ENCODE results near the gene ATP5ME. TPM values are rescaled to one million over a fixed set of nuclear protein-coding genes. Genes with fewer than 3 reads are reported as not detected.
"Not testable (repeated sequence)": the region's sequence is repeated elsewhere in the genome, so short reads cannot be mapped to it uniquely, and the experiment has no call there.

ATP5ME gene
- total RNA-seq, 2 donors from 2014 or later: 85.1 to 265 TPM

DNA sequence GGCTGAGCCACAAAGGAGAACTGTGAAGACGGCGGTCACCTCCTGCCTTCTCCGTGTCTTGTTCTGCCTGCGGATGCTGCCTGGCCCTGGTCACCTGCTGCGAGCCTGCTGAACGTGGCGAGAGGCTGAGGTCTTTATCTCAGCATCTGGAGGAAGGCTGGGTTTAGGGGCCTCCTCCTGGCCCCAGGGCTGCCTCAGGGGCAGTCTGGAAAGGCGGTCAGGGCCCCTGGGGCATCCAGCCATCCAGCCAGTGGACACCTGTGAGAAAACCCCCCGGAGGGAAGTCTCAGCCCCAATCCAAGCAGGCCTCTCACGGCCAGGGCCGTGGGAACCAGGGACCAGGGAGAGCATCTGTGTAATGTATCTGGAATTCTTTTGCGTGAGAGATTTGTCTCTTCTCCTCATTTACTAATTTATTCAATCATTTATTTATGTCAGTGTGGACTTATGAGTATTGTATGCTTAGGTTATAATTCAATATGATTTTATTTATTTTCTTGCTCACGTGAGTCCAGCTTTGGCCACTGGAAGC, 37.4 kb downstream of the ATP5ME start:
- Histone ChIP-seq H3K27me3 (no peaks in the 10 kb centered on the region), H3K27ac (no peak overlapping the region), H3K4me3 (no peak overlapping the region), H3K4me1 (no peaks in the 10 kb centered on the region), H3K36me3 (no peaks in the 10 kb centered on the region), H3K9me3 (no peaks in the 10 kb centered on the region)
- TF ChIP-seq, protein P1, sequence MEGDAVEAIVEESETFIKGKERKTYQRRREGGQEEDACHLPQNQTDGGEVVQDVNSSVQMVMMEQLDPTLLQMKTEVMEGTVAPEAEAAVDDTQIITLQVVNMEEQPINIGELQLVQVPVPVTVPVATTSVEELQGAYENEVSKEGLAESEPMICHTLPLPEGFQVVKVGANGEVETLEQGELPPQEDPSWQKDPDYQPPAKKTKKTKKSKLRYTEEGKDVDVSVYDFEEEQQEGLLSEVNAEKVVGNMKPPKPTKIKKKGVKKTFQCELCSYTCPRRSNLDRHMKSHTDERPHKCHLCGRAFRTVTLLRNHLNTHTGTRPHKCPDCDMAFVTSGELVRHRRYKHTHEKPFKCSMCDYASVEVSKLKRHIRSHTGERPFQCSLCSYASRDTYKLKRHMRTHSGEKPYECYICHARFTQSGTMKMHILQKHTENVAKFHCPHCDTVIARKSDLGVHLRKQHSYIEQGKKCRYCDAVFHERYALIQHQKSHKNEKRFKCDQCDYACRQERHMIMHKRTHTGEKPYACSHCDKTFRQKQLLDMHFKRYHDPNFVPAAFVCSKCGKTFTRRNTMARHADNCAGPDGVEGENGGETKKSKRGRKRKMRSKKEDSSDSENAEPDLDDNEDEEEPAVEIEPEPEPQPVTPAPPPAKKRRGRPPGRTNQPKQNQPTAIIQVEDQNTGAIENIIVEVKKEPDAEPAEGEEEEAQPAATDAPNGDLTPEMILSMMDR (IDR thresholded peaks at IDR 0.05): no peak
- no peak for DNase-seq (ENCODE audit: low spot score)

DNA sequence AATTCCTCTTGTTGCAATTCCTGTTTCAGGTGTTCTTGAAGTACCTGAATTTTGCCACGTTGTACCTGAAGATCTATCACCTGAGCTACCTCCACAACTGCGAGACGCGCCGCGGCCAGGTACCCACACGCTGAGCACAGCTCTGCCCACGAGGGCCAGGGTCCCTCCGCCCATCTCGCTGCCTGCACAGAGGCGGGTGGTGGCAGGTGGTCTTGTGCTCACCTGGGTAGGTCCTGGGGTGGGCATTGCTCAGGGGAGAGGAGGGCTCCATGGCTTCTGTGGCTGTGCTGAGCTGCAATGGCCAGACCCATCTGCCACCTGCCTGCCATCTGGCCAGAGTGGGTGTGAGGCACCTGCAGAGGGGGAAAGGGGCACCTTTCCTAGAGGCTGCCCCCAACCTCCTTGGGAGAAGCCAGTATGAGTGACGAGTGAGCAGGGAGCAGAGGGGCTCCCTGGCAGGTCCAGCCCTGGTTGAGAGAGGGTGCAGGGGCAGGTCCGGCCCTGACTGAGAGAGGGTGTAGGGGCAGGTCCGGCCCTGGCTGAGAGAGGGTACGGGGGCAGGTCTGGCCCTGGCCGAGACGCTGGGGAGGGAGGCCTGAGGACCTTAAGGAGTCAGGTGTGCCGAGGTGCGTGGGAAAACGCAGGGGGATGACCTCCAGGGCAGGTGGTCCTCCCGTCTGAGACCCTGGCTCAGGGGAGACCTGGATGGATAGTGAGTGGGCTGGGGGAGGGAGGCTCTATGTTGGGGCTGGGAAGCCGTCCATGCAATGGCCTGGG, 38.0 kb downstream of the ATP5ME start:
- no peak overlapping the region for H3K4me3 ChIP-seq
- TF ChIP-seq, protein P1 (IDR thresholded peaks at IDR 0.05): no peak
- no peaks in the 10 kb centered on the region for H3K27me3 ChIP-seq
- DNase-seq (ENCODE audit: low spot score): no peak
- H3K36me3 ChIP-seq: no peaks in the 10 kb centered on the region
- no peak overlapping the region for H3K27ac ChIP-seq
- H3K4me1 ChIP-seq: no peaks in the 10 kb centered on the region
- no peaks in the 10 kb centered on the region for H3K9me3 ChIP-seq

DNA sequence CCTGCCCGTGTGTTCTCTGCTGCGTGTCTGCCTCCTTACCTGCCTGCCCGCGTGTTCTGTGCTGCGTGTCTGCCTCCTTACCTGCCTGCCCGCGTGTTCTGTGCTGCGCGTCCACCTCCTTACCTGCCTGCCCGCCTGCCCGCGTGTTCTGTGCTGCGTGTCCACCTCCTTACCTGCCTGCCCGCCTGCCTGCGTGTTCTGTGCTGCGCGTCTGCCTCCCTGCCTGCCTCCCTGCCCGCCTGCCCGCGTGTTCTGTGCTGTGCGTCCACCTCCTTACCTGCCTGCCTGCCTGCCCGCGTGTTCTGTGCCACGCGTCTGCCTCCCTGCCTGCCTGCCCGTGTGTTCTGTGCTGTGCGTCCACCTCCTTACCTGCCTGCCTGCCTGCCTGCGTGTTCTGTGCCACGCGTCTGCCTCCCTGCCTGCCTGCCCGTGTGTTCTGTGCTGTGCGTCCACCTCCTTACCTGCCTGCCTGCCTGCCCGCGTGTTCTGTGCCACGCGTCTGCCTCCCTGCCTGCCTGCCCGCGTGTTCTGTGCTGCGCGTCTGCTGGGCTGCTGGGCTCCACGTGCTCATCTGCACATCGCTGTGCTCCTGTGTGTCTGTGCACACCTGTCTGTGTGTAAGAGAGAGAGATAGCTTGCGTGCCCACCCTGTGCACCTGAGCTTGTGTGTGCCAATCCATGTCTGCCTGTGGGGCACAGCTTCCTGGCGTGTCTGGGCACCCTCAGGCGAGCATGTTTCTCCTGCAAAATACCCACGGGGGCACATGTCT, 38.8 kb downstream of the ATP5ME start:
- H3K9me3 ChIP-seq: not testable (repeated sequence)

DNA sequence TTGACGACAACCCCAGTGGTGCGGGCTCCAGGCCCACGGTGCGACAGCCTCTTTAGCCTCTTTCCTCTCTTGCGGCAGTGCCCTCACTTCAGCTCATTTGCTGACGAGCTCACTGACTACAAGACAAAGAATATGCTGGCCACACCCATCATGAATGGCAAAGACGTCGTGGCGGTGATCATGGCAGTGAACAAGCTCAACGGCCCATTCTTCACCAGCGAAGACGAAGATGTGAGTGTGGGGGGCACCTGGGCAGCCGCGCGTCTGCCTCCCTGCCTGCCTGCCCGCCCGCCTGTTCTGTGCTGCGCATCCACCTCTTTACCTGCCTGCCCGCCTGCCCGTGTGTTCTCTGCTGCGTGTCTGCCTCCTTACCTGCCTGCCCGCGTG, 39.5 kb downstream of the ATP5ME start:
- TF ChIP-seq, protein P1 (IDR thresholded peaks at IDR 0.05): no peak
- Histone ChIP-seq H3K27me3 (no peaks in the 10 kb centered on the region), H3K36me3 (no peaks in the 10 kb centered on the region), H3K27ac (no peak overlapping the region), H3K4me1 (no peaks in the 10 kb centered on the region), H3K9me3 (no peaks in the 10 kb centered on the region), H3K4me3 (no peak overlapping the region)
- no peak for DNase-seq (ENCODE audit: low spot score)

More for the DNA sequence above, 38.8 kb downstream of the ATP5ME start:
- not testable (repeated sequence) for H3K27ac ChIP-seq; DNase-seq (ENCODE audit: low spot score); H3K27me3 ChIP-seq; H3K36me3 ChIP-seq; H3K4me1 ChIP-seq; H3K4me3 ChIP-seq

DNA sequence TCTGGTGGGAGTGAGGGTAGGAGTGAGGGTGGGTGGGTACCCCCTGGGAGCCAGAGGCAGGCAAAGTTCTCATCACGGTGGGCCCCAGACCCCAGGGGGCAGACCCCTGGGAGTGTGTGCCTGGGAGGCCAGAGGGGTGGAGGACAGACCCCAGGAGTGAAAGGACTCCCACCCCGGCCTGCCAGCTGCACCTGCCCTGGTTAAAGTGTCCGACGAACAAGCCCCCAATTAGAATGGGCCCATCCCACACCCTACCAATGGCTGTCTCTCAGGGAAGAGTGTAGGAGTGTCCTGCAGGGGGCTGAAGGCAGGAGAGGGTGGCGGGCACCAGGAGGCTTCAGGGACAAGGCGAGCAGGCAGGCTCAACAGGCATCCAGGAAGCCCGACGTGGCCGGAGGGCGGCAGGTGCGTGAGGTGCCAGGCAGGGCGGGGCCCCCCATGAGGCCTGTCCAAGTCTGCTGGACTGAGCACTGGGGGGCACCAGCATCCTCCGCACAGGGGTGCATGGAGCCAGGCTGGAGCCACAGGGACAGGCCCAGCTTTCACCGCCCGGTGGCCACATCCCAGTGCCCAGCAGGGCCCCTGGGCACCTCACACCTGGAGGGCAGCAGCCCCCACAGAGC, 40.0 kb downstream of the ATP5ME start:
- no peak for DNase-seq (ENCODE audit: low spot score)
- Histone ChIP-seq H3K36me3 (no peaks in the 10 kb centered on the region), H3K9me3 (no peaks in the 10 kb centered on the region), H3K4me3 (no peak overlapping the region), H3K4me1 (no peaks in the 10 kb centered on the region), H3K27ac (no peak overlapping the region), H3K27me3 (no peaks in the 10 kb centered on the region)
- TF ChIP-seq, protein P1 (IDR thresholded peaks at IDR 0.05): no peak

DNA sequence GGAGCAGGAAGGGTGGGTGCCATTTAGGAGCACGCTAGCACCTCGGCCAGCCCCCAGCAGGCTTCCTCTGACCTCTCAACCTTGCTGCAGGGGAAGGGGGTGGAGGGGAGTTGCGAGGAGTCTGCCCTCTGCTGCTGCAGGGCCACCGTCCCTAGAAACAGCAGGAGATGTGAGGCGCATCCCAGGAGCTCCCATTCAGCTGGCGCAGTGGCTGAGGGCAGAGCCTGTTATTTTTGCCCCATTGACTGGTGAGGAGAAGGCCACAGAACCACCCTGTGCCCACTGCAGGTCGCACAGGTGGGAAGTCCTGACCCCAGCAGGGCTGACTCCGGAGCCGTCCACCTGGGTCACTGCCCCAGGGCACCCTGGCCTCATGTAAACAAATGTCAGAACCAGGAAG, 40.7 kb downstream of the ATP5ME start:
- H3K27me3 ChIP-seq: no peaks in the 10 kb centered on the region
- H3K36me3 ChIP-seq: no peaks in the 10 kb centered on the region
- no peaks in the 10 kb centered on the region for H3K4me1 ChIP-seq
- no peak overlapping the region for H3K4me3 ChIP-seq
- DNase-seq (ENCODE audit: low spot score): no peak
- H3K27ac ChIP-seq: no peak overlapping the region
- TF ChIP-seq, protein P1 (IDR thresholded peaks at IDR 0.05): no peak
- H3K9me3 ChIP-seq: no peaks in the 10 kb centered on the region
